NCI-H226 (cell line): ENCODE results near the gene FTO.

Source experiments
- DNase-seq: peaks from one replicate; pipeline ENCODE4 v3.0.0-alpha.2; 2015

The FTO gene

GRCh38 chr16:54193665-54194333 lies 489.8 kb downstream of the FTO start:
- peak; percentile 59 for DNase-seq

GRCh38 chr16:54194334-54194743 lies 490.4 kb downstream of the FTO start:
- no peak for DNase-seq

GRCh38 chr16:54197758-54198157 lies 493.8 kb downstream of the FTO start:
- no peak for DNase-seq

GRCh38 chr16:54199487-54200160 lies 495.7 kb downstream of the FTO start:
- no peak for DNase-seq

- DNase-seq = no peak
Measured at GRCh38 chr16:54200161-54200534, 496.2 kb downstream of the FTO start.

- DNase-seq = no peak
Measured at GRCh38 chr16:54200720-54201119, 496.8 kb downstream of the FTO start.

- DNase-seq = no peak
Measured at GRCh38 chr16:54201200-54201599, 497.2 kb downstream of the FTO start.
